Activated T-helper 17 cell treated with anti-CD3 and anti-CD28 coated beads, Interleukin-2, amount 50 U/mL, for 72 hours (primary cell): ENCODE data around the gene NLRX1. TPM values are rescaled to one million over a fixed set of nuclear protein-coding genes. Genes with fewer than 3 reads are reported as not detected.
A peak's percentile ranks its signal among the peaks of the same experiment; 100 is the strongest.
"Not testable (repeated sequence)": the region's sequence is repeated elsewhere in the genome, so short reads cannot be mapped to it uniquely, and the experiment has no call there.

Experiments
- ATAC-seq: fragments of 150-1000 bp; cut with Tn5 transposase; replicated peaks from 2 replicates; pipeline ENCODE4 v1.10.0; 2021; ENCODE audit warnings: mild to moderate bottlenecking, moderate library complexity
- H3K27ac Mint-ChIP-seq: one replicate; pipeline ENCODE4 v1.8.0; 2022; ENCODE audit warnings: mixed read lengths
- H3K27me3 Mint-ChIP-seq: one replicate; pipeline ENCODE4 v1.8.0; 2022; ENCODE audit warnings: mixed read lengths
- H3K36me3 Mint-ChIP-seq: one replicate; pipeline ENCODE4 v1.8.0; 2022; ENCODE audit warnings: low read depth, mild to moderate bottlenecking, mixed read lengths
- H3K4me1 Mint-ChIP-seq: one replicate; pipeline ENCODE4 v1.8.0; 2022; ENCODE audit warnings: mixed read lengths
- H3K4me3 Mint-ChIP-seq: one replicate; pipeline ENCODE4 v1.8.0; 2022; ENCODE audit warnings: mild to moderate bottlenecking, mixed read lengths
- H3K9me3 Mint-ChIP-seq: one replicate; pipeline ENCODE4 v1.8.0; 2022; ENCODE audit warnings: mixed read lengths
- total RNA-seq, 2 donors: library from RNA; stranded (reverse); gene quantifications; one replicate each; pipeline ENCODE4 v1.2.3, GENCODE V29; 2022

Gene NLRX1
- total RNA-seq, 2 donors from 2014 or later: 9.7 to 10.3 TPM

DNA sequence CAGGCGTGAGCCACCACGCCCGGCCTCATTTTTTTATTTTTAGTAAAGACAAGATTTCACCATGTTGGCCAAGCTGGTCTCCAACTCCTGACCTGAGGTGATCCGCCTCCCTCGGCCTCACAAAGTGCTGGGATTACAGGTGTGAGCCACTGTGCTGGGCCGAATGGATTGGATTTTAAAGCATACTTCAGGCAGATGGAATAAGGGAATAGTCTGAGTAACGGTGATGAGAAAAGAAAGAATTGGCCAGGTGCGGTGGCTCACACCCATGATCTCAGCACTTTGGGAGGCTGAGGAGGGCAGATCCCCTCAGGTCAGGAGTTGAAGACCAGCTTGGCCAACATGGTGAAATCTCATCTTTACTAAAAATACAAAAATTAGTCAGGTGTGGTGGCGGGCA lies 35.5 kb downstream of the NLRX1 start:
- peaks cover 9% of the 10 kb centered on the region for H3K4me1 Mint-ChIP-seq
- H3K9me3 Mint-ChIP-seq: no peaks in the 10 kb centered on the region
- no peak overlapping the region for H3K27ac Mint-ChIP-seq
- H3K4me3 Mint-ChIP-seq: peak overlapping the region; percentile 75
- H3K27me3 Mint-ChIP-seq: no peaks in the 10 kb centered on the region
- peaks cover 12% of the 10 kb centered on the region for H3K36me3 Mint-ChIP-seq
- ATAC-seq: no peak

DNA sequence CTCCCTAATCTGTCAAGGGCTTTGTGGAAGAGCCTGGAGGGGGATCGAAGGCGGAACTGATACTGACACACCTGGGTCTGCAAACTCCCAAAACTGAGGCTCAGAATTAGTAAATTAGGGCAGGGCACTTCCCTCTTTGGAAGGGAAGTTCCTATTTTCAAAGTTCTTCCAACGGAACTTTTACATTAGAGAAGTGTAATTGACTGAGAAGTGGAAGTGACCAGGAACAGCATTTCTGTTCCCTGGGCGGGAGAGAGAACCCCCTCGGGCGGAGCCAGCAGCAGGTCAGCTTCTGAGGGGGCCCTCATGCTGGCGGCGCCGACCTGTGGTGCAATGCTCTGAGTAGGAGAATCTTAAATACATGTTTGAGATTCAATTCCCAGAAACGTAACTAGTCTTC lies 36.6 kb downstream of the NLRX1 start:
- H3K27me3 Mint-ChIP-seq: no peaks in the 10 kb centered on the region
- H3K9me3 Mint-ChIP-seq: no peaks in the 10 kb centered on the region
- peak overlapping the region; percentile 75 for H3K4me3 Mint-ChIP-seq
- peak overlapping the region; percentile 74 for H3K27ac Mint-ChIP-seq
- H3K36me3 Mint-ChIP-seq: peaks cover 13% of the 10 kb centered on the region
- H3K4me1 Mint-ChIP-seq: peaks cover 15% of the 10 kb centered on the region
- no peak for ATAC-seq

DNA sequence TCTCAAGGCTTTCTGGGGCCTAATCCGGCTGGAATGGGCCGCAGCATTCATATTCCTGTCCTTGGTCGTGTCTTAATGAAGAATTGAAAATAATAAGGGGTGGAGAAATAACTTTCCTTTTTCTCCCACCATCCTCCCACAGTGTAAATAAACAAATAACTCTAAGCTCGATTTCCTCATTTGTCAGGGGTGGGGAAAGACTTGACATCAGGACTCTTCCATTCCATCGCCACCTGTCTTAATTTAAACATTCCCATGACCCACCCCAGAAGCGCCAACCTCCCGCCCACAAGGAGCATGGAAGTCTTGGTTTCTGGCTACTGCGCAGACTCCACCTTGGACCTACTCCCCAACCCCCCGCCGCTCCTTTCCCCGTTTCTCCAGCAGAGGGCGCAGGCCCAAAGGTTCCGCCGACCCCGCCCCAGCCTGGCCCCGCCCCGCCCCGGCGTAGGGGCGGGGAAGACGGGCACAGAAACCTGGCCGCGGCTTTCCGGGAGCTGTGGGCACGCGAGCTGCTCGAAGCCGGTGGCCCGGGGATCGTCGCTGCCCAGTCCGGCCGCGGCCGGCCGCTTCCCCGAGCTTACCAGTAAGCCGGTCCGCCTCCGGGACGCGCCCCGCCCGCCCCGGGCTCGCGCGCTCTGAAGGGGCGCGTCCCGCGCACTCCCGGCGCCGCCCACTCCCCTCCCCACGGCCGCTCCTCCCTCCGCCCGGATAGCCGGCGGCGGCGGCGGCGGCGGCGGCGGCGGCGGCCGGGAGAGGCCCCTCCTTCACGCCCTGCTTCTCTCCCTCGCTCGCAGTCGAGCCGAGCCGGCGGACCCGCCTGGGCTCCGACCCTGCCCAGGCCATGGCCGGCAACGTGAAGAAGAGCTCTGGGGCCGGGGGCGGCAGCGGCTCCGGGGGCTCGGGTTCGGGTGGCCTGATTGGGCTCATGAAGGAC lies 37.3 kb downstream of the NLRX1 start, which contains the start of gene CBL:
Gene CBL, plus strand, starts transcription at position 766 of the 937 bp plus-strand sequence. Its CDS starts 79 bp downstream, at position 845.
- peak within 1 kb of the TSS; percentile 96 for H3K4me3 Mint-ChIP-seq
- H3K36me3 Mint-ChIP-seq: peaks cover 13% of the 10 kb centered on the region
- H3K27me3 Mint-ChIP-seq: no peaks in the 10 kb centered on the region
- peaks cover 15% of the 10 kb centered on the region for H3K4me1 Mint-ChIP-seq
- H3K9me3 Mint-ChIP-seq: no peaks in the 10 kb centered on the region
- ATAC-seq: peak; percentile 89
- H3K27ac Mint-ChIP-seq: peak within 1 kb of the TSS; percentile 94

DNA sequence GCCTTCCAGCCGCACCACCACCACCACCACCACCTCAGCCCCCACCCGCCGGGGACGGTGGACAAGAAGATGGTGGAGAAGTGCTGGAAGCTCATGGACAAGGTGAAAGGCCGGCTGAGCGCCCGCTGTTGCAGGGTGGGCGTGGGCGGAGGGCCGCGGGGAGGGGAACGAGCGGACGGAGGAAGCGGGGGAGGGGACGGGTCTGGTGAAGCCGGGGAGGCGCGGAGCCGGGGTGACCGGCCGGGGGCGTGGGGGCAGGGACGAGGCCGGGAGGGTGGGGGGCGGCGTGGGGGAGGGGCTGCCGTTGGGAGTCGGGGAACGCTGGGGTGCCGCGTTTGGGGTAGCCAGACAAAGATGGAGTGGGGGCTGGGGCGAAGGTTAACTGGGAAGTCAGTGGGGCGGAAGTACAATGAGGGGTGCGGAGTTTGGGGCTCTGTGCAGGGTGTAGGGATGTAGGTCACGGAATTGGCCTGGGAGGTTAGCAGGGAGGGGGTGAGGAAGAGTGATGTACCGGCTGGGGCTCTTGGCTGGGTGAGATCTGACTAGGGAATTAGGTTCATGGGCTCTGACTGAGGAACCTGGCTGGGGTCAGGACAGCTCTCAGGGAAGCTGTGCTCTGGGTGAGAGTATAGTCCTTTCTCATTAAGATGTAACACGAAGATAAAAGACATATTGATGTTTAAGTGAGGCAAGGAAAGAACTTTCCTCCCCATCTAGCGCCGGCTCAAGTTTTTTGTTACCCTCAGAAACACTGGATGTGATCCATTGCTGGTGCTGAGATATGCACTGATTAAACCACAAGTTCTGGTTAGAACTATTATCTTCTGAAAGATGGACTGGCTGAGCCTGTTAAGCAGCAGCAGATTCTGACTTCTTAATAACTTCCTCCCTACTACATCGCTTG lies 38.2 kb downstream of the NLRX1 start:
- Mint-ChIP-seq H3K4me1 (peaks cover 15% of the 10 kb centered on the region), H3K36me3 (peaks cover 13% of the 10 kb centered on the region), H3K4me3 (peak overlapping the region; percentile 96), H3K27me3 (no peaks in the 10 kb centered on the region), H3K27ac (peak overlapping the region; percentile 94), H3K9me3 (no peaks in the 10 kb centered on the region)
- peak; percentile 57 for ATAC-seq

DNA sequence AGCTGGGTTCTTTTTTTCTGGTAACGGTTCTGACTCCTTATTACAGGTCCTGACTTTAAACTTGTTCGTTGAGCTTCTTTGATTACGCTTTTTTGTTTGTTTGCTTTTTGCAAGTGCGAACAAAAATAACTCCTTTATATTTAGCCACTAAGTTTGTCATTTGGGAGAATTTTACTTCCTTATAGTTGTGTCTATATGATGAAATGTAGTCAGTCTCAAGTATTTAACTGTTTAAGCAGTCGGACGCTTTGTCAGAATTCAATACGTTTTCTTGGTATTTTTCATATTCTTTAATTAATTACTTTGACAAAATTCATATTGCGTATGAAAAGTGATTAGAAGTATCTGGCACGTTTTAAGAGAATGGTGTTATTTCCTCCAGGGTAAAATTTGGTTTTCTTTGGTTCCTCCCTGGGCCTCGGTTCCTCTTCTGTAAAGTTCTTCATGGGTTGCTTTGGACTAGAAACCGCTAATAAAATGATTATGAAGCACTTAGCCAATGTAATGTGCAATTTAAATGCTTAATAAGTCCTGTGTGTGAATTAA lies 39.0 kb downstream of the NLRX1 start:
- peak overlapping the region; percentile 94 for H3K27ac Mint-ChIP-seq
- peak overlapping the region; percentile 96 for H3K4me3 Mint-ChIP-seq
- no peaks in the 10 kb centered on the region for H3K9me3 Mint-ChIP-seq
- H3K36me3 Mint-ChIP-seq: peaks cover 13% of the 10 kb centered on the region
- H3K4me1 Mint-ChIP-seq: peaks cover 15% of the 10 kb centered on the region
- H3K27me3 Mint-ChIP-seq: no peaks in the 10 kb centered on the region
- no peak for ATAC-seq

- peak overlapping the region; percentile 45 for H3K4me3 Mint-ChIP-seq
- no peak for ATAC-seq
- peaks cover 13% of the 10 kb centered on the region for H3K36me3 Mint-ChIP-seq
Observed at GRCh38 chr11:119209186-119209585, 40.7 kb downstream of the NLRX1 start.

GRCh38 chr11:119210050-119210449 lies 41.5 kb downstream of the NLRX1 start:
- no peak overlapping the region for H3K4me3 Mint-ChIP-seq
- H3K36me3 Mint-ChIP-seq: peaks cover 17% of the 10 kb centered on the region
- no peak overlapping the region for H3K27ac Mint-ChIP-seq
- ATAC-seq: no peak
- H3K4me1 Mint-ChIP-seq: peaks cover 26% of the 10 kb centered on the region
- no peaks in the 10 kb centered on the region for H3K27me3 Mint-ChIP-seq
- H3K9me3 Mint-ChIP-seq: no peaks in the 10 kb centered on the region

More at GRCh38 chr11:119209186-119209585, 40.7 kb downstream of the NLRX1 start:
- Mint-ChIP-seq H3K27me3 (no peaks in the 10 kb centered on the region), H3K27ac (no peak overlapping the region), H3K4me1 (peaks cover 20% of the 10 kb centered on the region), H3K9me3 (no peaks in the 10 kb centered on the region)

- H3K4me3 Mint-ChIP-seq: peak overlapping the region; percentile 61
- H3K36me3 Mint-ChIP-seq: peaks cover 15% of the 10 kb centered on the region
- H3K27ac Mint-ChIP-seq: peak overlapping the region; percentile 81
- peaks cover 21% of the 10 kb centered on the region for H3K4me1 Mint-ChIP-seq
- no peaks in the 10 kb centered on the region for H3K27me3 Mint-ChIP-seq
- ATAC-seq: peak; percentile 100
- H3K9me3 Mint-ChIP-seq: no peaks in the 10 kb centered on the region
Observed at GRCh38 chr11:119218141-119218878, 49.8 kb downstream of the NLRX1 start.

- Mint-ChIP-seq H3K4me1 (peaks cover 29% of the 10 kb centered on the region), H3K27me3 (no peaks in the 10 kb centered on the region), H3K4me3 (no peak overlapping the region), H3K27ac (peak overlapping the region; percentile 73), H3K36me3 (peaks cover 18% of the 10 kb centered on the region), H3K9me3 (no peaks in the 10 kb centered on the region)
- ATAC-seq: no peak
Observed at GRCh38 chr11:119222308-119222707, 53.8 kb downstream of the NLRX1 start.

DNA sequence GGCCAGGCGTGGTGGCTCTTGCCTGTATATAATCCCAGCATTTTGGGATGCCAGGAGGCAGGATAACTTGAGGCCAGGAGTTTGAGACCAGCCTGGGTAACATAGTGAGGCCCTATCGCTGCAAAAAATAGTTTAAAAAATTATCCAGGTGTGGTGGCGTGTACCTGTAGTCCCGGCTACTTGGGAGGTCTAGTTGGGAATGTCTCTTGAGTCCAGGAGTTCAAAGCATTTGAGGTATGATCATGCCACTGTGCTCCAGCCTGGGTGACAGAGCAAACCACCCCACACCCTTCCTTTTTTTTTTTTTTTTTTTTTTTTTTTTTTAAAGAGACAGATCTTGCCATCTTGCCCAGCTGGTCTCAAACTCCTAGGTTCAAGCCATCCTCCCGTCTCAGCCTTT lies 54.4 kb downstream of the NLRX1 start:
- Mint-ChIP-seq H3K36me3 (peaks cover 20% of the 10 kb centered on the region), H3K4me3 (no peak overlapping the region), H3K27me3 (no peaks in the 10 kb centered on the region), H3K27ac (peak overlapping the region; percentile 73), H3K9me3 (no peaks in the 10 kb centered on the region), H3K4me1 (peaks cover 32% of the 10 kb centered on the region)
- ATAC-seq: no peak

GRCh38 chr11:119223856-119224255 lies 55.3 kb downstream of the NLRX1 start:
- H3K9me3 Mint-ChIP-seq: no peaks in the 10 kb centered on the region
- peaks cover 29% of the 10 kb centered on the region for H3K4me1 Mint-ChIP-seq
- no peak overlapping the region for H3K27ac Mint-ChIP-seq
- no peak overlapping the region for H3K4me3 Mint-ChIP-seq
- H3K36me3 Mint-ChIP-seq: peaks cover 23% of the 10 kb centered on the region
- H3K27me3 Mint-ChIP-seq: no peaks in the 10 kb centered on the region
- peak; percentile 45 for ATAC-seq

- Mint-ChIP-seq H3K27ac (peak overlapping the region; percentile 78), H3K36me3 (peaks cover 41% of the 10 kb centered on the region), H3K4me1 (peaks cover 32% of the 10 kb centered on the region), H3K4me3 (peak overlapping the region; percentile 56)
- H3K9me3 Mint-ChIP-seq, ATAC-seq, H3K27me3 Mint-ChIP-seq: not testable (repeated sequence)
Observed at GRCh38 chr11:119228535-119229287, 60.2 kb downstream of the NLRX1 start.

DNA sequence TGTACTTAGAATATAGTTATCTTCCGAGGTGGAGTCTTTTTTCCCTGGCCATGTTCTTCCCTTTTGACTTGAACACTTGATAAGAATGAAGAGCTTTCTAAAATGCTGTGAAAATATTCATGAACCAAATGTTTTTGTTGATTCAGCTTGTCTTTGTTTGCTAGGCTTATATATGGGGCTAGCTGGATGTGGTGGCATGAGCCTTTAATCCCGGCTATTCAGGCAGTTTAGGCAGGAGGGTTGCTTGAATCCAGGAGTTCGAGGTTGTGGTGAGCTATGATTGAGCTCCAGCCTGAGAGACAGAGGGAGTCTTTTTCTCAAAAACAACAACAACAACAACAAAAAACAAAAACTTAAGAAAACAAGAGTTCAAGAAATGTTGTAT lies 60.8 kb downstream of the NLRX1 start:
- Mint-ChIP-seq H3K36me3 (peaks cover 47% of the 10 kb centered on the region), H3K9me3 (no peaks in the 10 kb centered on the region), H3K4me3 (peak overlapping the region; percentile 56), H3K27ac (peak overlapping the region; percentile 78), H3K4me1 (peaks cover 26% of the 10 kb centered on the region), H3K27me3 (no peaks in the 10 kb centered on the region)
- ATAC-seq: no peak
